PC-3 (cell line): Measurements from ENCODE around the gene HYLS1. TPM values are rescaled to one million over a fixed set of nuclear protein-coding genes. Genes with fewer than 3 reads are reported as not detected.

Experiments used
- ATAC-seq: fragments of 200-7000 bp; cut with Tn5 transposase; 2 replicates; pipeline ENCODE4 v1.9.1; 2020; ENCODE audit warnings: mild to moderate bottlenecking, moderate library complexity
- BruUV-seq: library from RNA; stranded (reverse); fragments of 400-500 nt; replicated peaks from 2 replicates; lab custom pipeline; 2021; lab: Mats Ljungman, UMichigan
- CTCF ChIA-PET: fragments of 300-600 bp; sonication (Branson Sonifier 250); formaldehyde crosslinking; loops from one replicate; lab custom pipeline; 2022; ENCODE audit warnings: antibody characterized with exemption; lab: Charles Lee
- POLR2A ChIA-PET: fragments of 300-600 bp; sonication (Branson Sonifier 250); formaldehyde crosslinking; loops from one replicate; lab custom pipeline; 2022; ENCODE audit warnings: antibody characterized with exemption; ENCODE audit not compliant: unreplicated experiment; lab: Charles Lee
- DNase-seq: peaks from one replicate; pipeline ENCODE4 v3.0.0-alpha.2; 2015
- H2AFZ ChIP-seq: fragments of 300-600 bp; sonication (generic); 2 replicates; pipeline ENCODE4 v1.6.0; 2016; ENCODE audit warnings: antibody characterized with exemption, low read length
- H3F3A ChIP-seq: fragments of 300-600 bp; sonication (generic); one replicate; pipeline ENCODE4 v1.6.0; 2017; ENCODE audit warnings: antibody characterized with exemption, low read length, control low read depth, mild to moderate bottlenecking; ENCODE audit not compliant: unreplicated experiment
- H3K27ac ChIP-seq: fragments of 300-600 bp; sonication (generic); 2 replicates; pipeline ENCODE4 v1.5.1; 2016; ENCODE audit warnings: mild to moderate bottlenecking, low read length
- H3K27me3 ChIP-seq: fragments of 300-600 bp; sonication (generic); 2 replicates; pipeline ENCODE4 v1.6.1; 2016; ENCODE audit warnings: low read length, mixed read lengths
- H3K36me3 ChIP-seq: fragments of 300-600 bp; sonication (generic); 2 replicates; pipeline ENCODE4 v1.6.1; 2016; ENCODE audit warnings: low read depth, mixed run types, low read length, mixed read lengths
- H3K4me1 ChIP-seq: fragments of 300-600 bp; sonication (generic); 2 replicates; pipeline ENCODE4 v1.5.1; 2016; ENCODE audit warnings: low read length; ENCODE audit not compliant: insufficient read depth
- H3K4me2 ChIP-seq: fragments of 300-600 bp; sonication (generic); 2 replicates; pipeline ENCODE4 v1.6.0; 2016; ENCODE audit warnings: low read length
- H3K4me3 ChIP-seq: fragments of 300-600 bp; sonication (generic); 2 replicates; pipeline ENCODE4 v1.5.1; 2016; ENCODE audit warnings: mild to moderate bottlenecking, low read length, mixed read lengths
- H3K79me2 ChIP-seq: fragments of 300-600 bp; sonication (generic); 2 replicates; pipeline ENCODE4 v1.6.1; 2017; ENCODE audit warnings: low read length, mixed read lengths
- H3K9ac ChIP-seq: fragments of 300-600 bp; sonication (generic); 2 replicates; pipeline ENCODE4 v1.6.0; 2016; ENCODE audit warnings: mild to moderate bottlenecking, low read length
- H3K9me2 ChIP-seq: fragments of 300-600 bp; sonication (generic); replicated peaks from 2 replicates; pipeline ENCODE4 v1.6.1; 2016; ENCODE audit warnings: mixed run types, low read length, mixed read lengths
- H3K9me3 ChIP-seq: fragments of 300-600 bp; sonication (generic); 2 replicates; pipeline ENCODE4 v1.6.1; 2016; ENCODE audit warnings: low read length, mixed read lengths
- H4K20me1 ChIP-seq: fragments of 300-600 bp; sonication (generic); 2 replicates; pipeline ENCODE4 v1.6.1; 2016; ENCODE audit warnings: low read length, mixed read lengths
- EZH2 ChIP-seq: fragments of 300-600 bp; sonication (generic); IDR thresholded peaks from one replicate; pipeline ENCODE4 v1.6.1; 2017; ENCODE audit warnings: antibody characterized with exemption, mild to moderate bottlenecking, low read length; ENCODE audit not compliant: unreplicated experiment
- EZH2phosphoT487 ChIP-seq: fragments of 300-600 bp; sonication (generic); IDR thresholded peaks from 2 replicates; pipeline ENCODE4 v1.6.1; 2018; ENCODE audit warnings: mild to moderate bottlenecking, antibody characterized with exemption, low read length, borderline replicate concordance
- intact Hi-C: fragments of 100-400 bp; cut with micrococcal nuclease; formaldehyde crosslinking; loops from 2 replicates; pipeline ENCODE4 v1.9.0; 2023
- total RNA-seq: library from RNA; depleted of rRNA; stranded (reverse); fragments of >200 nt; gene quantifications from 2 replicates; pipeline ENCODE4 v1.2.3, GENCODE V29; 2014
- TF ChIP-seq, protein P1 (sequence below): fragments of 300-600 bp; sonication (generic); conservative IDR thresholded peaks from 2 replicates; pipeline ENCODE4 v1.5.1; 2017; ENCODE audit warnings: antibody characterized with exemption, low read depth, mild to moderate bottlenecking, low read length

Gene HYLS1
- total RNA-seq, 1 experiment from 2014 or later: 23.5 TPM

DNA sequence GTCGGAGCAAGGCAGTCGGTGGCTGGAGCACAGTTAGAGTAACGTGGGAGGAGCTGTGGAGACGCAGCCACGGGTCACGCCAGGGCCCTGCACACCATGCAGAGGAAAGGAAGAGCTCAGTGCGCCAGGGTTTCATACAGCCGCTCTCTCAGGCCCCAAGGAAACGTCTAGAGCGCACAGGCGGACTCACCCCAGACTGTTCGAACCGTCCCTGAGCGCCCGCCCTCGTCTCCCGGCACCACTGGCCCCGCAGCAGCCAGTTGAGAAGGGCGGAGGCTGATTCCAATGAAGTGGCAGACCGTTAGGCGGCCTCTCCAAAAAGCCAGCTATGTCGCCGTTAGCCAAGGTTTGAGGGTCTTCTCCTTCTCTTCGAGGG lies 483 bp upstream of the HYLS1 start:
- H3K4me3 ChIP-seq: peak overlapping the region; percentile 83
- H2AFZ ChIP-seq: peak overlapping the region; percentile 92
- H3F3A ChIP-seq: peaks cover 17% of the 10 kb centered on the region
- CTCF ChIA-PET: interaction anchor here (2.1 kb wide), 1 partner anchor 16 kb away, joined by 4 read pairs; the partner anchor contains the start of gene PUS3
- peaks cover 60% of the 10 kb centered on the region for H3K79me2 ChIP-seq
- POLR2A ChIA-PET: interaction anchor here (0.6 to 1.0 kb wide), 3 partner anchors 175 to 1011 kb away, joined by 3 read pairs; partner anchors contain the start of gene EI24
- TSS peak; percentile 57 for BruUV-seq
- H3K4me2 ChIP-seq: peak overlapping the region; percentile 86
- no peaks in the 10 kb centered on the region for H3K36me3 ChIP-seq
- 0 out of 2 replicates have a peak, but pooled peaks cover 15% of the 10 kb centered on the region for H4K20me1 ChIP-seq
- H3K27me3 ChIP-seq: no peaks in the 10 kb centered on the region
- TF ChIP-seq EZH2phosphoT487 (no peak), EZH2 (no peak)
- TF ChIP-seq, protein P1, sequence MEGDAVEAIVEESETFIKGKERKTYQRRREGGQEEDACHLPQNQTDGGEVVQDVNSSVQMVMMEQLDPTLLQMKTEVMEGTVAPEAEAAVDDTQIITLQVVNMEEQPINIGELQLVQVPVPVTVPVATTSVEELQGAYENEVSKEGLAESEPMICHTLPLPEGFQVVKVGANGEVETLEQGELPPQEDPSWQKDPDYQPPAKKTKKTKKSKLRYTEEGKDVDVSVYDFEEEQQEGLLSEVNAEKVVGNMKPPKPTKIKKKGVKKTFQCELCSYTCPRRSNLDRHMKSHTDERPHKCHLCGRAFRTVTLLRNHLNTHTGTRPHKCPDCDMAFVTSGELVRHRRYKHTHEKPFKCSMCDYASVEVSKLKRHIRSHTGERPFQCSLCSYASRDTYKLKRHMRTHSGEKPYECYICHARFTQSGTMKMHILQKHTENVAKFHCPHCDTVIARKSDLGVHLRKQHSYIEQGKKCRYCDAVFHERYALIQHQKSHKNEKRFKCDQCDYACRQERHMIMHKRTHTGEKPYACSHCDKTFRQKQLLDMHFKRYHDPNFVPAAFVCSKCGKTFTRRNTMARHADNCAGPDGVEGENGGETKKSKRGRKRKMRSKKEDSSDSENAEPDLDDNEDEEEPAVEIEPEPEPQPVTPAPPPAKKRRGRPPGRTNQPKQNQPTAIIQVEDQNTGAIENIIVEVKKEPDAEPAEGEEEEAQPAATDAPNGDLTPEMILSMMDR: no peak
- ATAC-seq (peak; percentile 35), DNase-seq (peak; percentile 63)
- H3K9ac ChIP-seq: peak overlapping the region; percentile 74
- H3K4me1 ChIP-seq: peaks cover 54% of the 10 kb centered on the region
- intact Hi-C loops: loop anchor here (5.0 to 10.0 kb wide), 2 partner anchors 260 to 322 kb away; partner anchors contain the start of genes CHEK1 and EI24
- no peaks in the 10 kb centered on the region for H3K9me3 ChIP-seq
- H3K9me2 ChIP-seq: no peaks in the 10 kb centered on the region
- peak overlapping the region; percentile 87 for H3K27ac ChIP-seq

DNA sequence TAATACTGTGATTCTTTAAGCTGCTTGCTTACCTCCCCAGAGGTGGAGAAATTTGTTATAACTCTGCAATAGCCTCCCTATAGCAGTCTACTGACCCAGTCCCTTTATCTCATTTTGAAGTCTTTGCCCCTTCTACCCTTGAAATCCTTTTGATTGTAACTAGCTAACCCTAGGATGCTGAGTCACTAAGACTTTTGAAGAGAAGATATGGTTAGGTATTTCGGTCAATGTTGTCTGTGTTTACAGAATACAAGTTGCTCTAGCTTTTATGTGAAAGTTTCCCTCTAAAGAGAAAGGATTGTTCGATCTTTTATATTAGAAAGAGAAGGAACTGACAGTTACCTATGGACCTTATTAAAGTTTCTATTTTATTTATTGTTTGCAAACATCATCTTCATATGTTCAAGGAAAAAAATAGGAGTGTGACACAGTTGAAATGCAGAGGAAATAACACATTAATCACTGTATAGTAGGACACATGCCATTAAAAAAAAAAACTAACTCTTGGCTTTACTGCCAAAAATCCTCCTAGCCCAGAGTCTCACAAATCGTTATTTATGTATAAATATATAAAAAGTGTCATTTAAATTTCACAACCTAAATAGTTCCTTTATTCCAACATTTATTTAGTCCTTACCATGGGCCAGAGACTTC lies 3.1 kb downstream of the HYLS1 start:
- no peak overlapping the region for H2AFZ ChIP-seq
- H4K20me1 ChIP-seq: peaks cover 42% of the 10 kb centered on the region
- peak overlapping the region; percentile 15 for H3K9ac ChIP-seq
- H3K9me3 ChIP-seq: no peaks in the 10 kb centered on the region
- H3K79me2 ChIP-seq: peaks cover 82% of the 10 kb centered on the region
- H3F3A ChIP-seq: peaks cover 30% of the 10 kb centered on the region
- BruUV-seq: TSS peak; percentile 5
- intact Hi-C loops: loop anchor here (5.0 kb wide), 1 partner anchor 298 kb away; the partner anchor contains the start of gene STT3A
- H3K27me3 ChIP-seq: no peaks in the 10 kb centered on the region
- peak overlapping the region; percentile 81 for H3K27ac ChIP-seq
- peaks cover 64% of the 10 kb centered on the region for H3K4me1 ChIP-seq
- H3K4me3 ChIP-seq: peak overlapping the region; percentile 83
- ChIA-PET CTCF (interaction anchor here (0.6 kb wide), 1 partner anchor 15 kb away, joined by 3 read pairs; no protein-coding TSS in a partner anchor), POLR2A (interaction anchor here (0.6 kb wide), 1 partner anchor 1267 kb away, joined by 3 read pairs; no protein-coding TSS in a partner anchor)
- TF ChIP-seq EZH2phosphoT487 (no peak), EZH2 (no peak)
- TF ChIP-seq, protein P1: no peak
- H3K4me2 ChIP-seq: peak overlapping the region; percentile 86
- DNase-seq: peak; percentile 45
- H3K36me3 ChIP-seq: peaks cover 31% of the 10 kb centered on the region
- no peak for ATAC-seq
- H3K9me2 ChIP-seq: no peaks in the 10 kb centered on the region
